ENCODE measurements around the gene GGCT.
"Not testable (repeated sequence)": the region's sequence is repeated elsewhere in the genome, so short reads cannot be mapped to it uniquely, and the experiment has no call there.

The GGCT gene

GRCh38 chr7:30514776-30515175 is 10.1 kb upstream of the GGCT start:
- no peak for DNase-seq

DNA sequence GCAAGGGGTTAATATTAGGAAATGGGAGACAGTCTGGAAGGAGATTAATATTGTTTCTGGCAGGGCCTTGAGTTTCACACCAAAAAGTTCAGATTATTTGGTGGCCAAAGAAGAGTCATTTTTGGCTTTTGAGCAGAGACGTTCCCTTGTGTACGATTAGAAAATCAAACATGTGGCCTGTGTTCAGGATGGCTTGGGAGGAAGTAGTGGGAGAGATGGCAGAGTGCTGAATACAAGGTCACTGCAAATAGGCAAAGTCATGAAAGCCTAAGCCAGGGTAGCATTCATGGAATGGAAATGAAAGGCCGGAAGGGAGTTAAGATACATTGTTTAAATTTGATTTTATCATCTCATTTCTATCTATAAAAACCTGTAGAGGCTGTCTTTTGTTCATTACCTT is 9.5 kb upstream of the GGCT start:
- no peak for DNase-seq

- no peak for DNase-seq
Observed at GRCh38 chr7:30513762-30514161, 9.1 kb upstream of the GGCT start.

DNA sequence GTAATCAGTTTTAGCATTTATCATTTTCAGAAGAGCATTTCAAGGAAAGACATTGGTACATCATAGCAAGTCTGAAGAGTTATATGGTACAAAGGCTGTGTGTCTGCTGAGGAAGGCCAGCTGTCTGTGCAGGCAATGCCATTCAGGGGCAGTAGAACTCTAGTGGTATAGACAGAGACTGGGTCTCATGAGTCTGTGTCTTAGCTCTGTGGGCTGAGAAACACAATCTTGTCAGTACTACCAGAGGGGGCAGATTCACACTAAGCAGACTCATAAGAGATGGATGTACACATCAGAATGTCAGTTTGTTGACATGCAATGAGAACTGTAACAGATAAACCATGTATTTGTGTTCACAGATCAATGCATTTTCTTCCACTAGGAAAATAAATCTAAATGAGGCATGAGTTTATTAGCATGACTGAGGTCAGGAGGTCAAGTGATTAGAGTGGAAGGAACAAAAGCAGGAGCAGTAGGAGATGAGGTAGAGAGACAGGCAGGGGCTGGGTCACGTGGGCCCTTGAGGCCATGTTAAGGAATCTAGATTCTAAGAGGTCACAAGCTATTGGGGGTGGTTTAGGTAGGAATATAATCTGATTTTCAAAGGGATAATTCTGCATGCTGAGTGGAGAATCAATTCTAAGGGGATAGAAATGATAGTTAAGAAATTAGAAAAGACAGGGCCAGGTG is 7.5 kb upstream of the GGCT start:
- DNase-seq = no peak

- no peak for DNase-seq
Observed at GRCh38 chr7:30511494-30511893, 6.9 kb upstream of the GGCT start.

- DNase-seq = peak; percentile 42
Observed at GRCh38 chr7:30510124-30511075, 5.8 kb upstream of the GGCT start.

DNA sequence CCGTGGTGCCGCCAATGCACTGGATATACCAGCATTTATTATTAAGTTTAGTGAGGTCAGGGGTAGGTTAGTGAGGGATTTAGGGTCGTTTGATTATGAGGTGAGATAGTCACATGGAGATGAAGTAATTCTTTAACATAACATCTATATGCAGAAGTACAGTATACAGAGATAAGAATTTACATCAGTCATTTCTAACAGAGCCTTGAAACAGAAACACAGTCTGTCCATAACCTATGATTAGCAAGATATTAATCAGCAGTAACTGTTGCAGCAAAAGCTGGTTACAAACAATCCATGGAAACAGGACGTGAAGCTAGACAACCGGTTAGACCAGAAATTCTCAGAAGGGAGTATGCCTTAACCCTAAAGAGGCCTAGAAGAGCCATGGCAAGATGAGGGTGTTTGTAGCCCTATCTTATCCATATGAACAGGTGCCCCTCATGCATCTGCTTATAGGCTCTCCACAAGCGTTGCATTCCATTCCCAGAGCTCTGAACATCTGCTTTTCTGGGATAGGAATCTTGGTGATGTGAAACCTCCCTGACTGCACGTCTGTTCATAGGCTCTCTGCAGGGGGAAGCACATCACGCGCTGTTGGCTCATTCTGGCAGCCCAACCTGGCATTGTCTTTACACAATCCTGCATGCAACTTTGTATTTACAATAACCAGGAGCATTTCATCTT is 4.7 kb upstream of the GGCT start:
- not testable (repeated sequence) for DNase-seq

DNA sequence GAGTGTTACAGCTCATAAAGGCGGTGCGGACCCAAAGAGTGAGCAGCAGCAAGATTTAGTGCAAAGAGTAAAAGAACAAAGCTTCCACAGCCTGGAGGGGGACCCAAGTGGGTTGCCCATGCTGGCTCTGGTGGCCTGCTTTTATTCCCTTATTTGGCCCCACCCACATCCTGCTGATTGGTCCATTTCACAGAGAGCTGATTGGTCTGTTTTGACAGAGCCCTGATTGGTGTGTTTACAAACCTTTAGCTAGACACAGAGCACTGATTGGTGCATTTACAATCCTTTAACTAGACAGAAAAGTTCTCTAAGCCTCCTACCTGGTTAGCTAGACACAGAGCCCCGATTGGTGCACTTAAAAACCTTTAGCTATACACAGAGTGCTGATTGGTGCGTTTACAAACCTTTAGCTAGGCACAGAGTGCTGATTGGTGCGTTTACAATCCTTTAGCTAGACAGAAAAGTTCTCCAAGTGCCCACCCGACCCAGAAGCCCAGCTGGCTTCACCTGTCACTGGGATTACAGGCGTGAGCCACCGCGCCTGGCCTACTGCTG is 2.8 kb upstream of the GGCT start:
- DNase-seq = not testable (repeated sequence)

- no peak for DNase-seq
Observed at GRCh38 chr7:30505174-30505697, 607 bp upstream of the GGCT start.

GRCh38 chr7:30503274-30504212 is 1.1 kb downstream of the GGCT start:
- no peak for DNase-seq

- DNase-seq = no peak
Observed at GRCh38 chr7:30502470-30503251, 2.0 kb downstream of the GGCT start.

GRCh38 chr7:30501264-30501663 is 3.4 kb downstream of the GGCT start:
- DNase-seq = no peak

- no peak for DNase-seq
Observed at GRCh38 chr7:30493228-30493627, 11.4 kb downstream of the GGCT start.

- DNase-seq = no peak
Observed at GRCh38 chr7:30491417-30491816, 13.2 kb downstream of the GGCT start.

DNA sequence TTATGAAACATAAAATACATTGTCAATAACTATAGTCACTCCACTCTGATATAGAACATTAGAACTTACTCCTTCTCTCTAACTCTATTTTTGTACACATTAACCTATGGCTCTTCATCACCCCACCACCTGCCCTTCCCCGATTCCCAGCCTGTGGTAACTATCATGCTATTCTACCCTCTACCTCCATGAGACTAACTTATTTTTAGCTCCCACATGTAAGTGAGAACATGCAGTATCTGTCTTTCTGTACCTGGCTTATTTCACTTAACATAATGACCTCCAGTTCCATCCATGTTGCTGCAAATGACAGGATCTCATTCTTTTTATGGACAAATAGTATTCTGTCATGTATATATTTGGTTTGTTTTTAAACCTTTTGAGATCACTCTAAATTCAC is 17.3 kb downstream of the GGCT start:
- DNase-seq = no peak

- no peak for DNase-seq
Observed at GRCh38 chr7:30485667-30486066, 19.0 kb downstream of the GGCT start.

- not testable (repeated sequence) for DNase-seq
Observed at GRCh38 chr7:30481416-30481815, 23.2 kb downstream of the GGCT start.

GRCh38 chr7:30479202-30480120 is 25.2 kb downstream of the GGCT start:
- DNase-seq = peak; percentile 56

GRCh38 chr7:30478349-30479201 is 26.1 kb downstream of the GGCT start, which contains the start of gene NOD1:
TSS of gene NOD1 (minus strand) at chr7:30478784. CDS start at chr7:30456921, 21,863 bp downstream.
- DNase-seq = peak; percentile 51

All from CD4-positive, alpha-beta T cell treated with Interleukin-4 for 4 hours (primary cell).